DMS53 (cell line): Measurements from ENCODE around the gene SUMO4.

Experiments
- DNase-seq: peaks from one replicate; lab custom pipeline; 2025; lab: John Stamatoyannopoulos, UW

Gene SUMO4

GRCh38 chr6:149389509-149390297 is 10.4 kb upstream of the SUMO4 start:
- no peak for DNase-seq

- DNase-seq, result no peak
Measured at GRCh38 chr6:149392093-149392492, 8.0 kb upstream of the SUMO4 start.

GRCh38 chr6:149392535-149392934 is 7.5 kb upstream of the SUMO4 start:
- DNase-seq, result no peak

- DNase-seq, result no peak
Measured at GRCh38 chr6:149393002-149393679, 6.9 kb upstream of the SUMO4 start.

GRCh38 chr6:149395185-149395584 is 4.9 kb upstream of the SUMO4 start:
- no peak for DNase-seq

- DNase-seq, result no peak
Measured at GRCh38 chr6:149397384-149397783, 2.7 kb upstream of the SUMO4 start.

GRCh38 chr6:149403534-149403933 is 3.5 kb downstream of the SUMO4 start:
- DNase-seq, result no peak

- no peak for DNase-seq
Measured at GRCh38 chr6:149405823-149406765, 6.0 kb downstream of the SUMO4 start.

GRCh38 chr6:149409617-149410016 is 9.6 kb downstream of the SUMO4 start:
- no peak for DNase-seq

- no peak for DNase-seq
Measured at GRCh38 chr6:149410557-149410956, 10.5 kb downstream of the SUMO4 start.

GRCh38 chr6:149414009-149414408 is 13.9 kb downstream of the SUMO4 start:
- no peak for DNase-seq

GRCh38 chr6:149414821-149415220 is 14.8 kb downstream of the SUMO4 start:
- DNase-seq, result no peak

GRCh38 chr6:149419696-149420404 is 19.8 kb downstream of the SUMO4 start:
- DNase-seq, result no peak

GRCh38 chr6:149421132-149421531 is 21.1 kb downstream of the SUMO4 start:
- DNase-seq, result no peak

- no peak for DNase-seq
Measured at GRCh38 chr6:149422581-149422980, 22.5 kb downstream of the SUMO4 start.

- DNase-seq, result no peak
Measured at GRCh38 chr6:149423964-149424440, 23.9 kb downstream of the SUMO4 start.

- DNase-seq, result no peak
Measured at GRCh38 chr6:149425224-149425623, 25.2 kb downstream of the SUMO4 start.

GRCh38 chr6:149425754-149426153 is 25.7 kb downstream of the SUMO4 start:
- DNase-seq, result no peak

- no peak for DNase-seq
Measured at GRCh38 chr6:149428606-149429005, 28.5 kb downstream of the SUMO4 start.

GRCh38 chr6:149429427-149430360 is 29.6 kb downstream of the SUMO4 start:
- DNase-seq, result no peak
